NCI-H2196 treated with DMSO at 0.1 percent for 48 hours (cell line): Measurements from ENCODE around the gene ANKRD63.

Experiments
- DNase-seq: peaks from one replicate; lab custom pipeline; 2025; ENCODE audit not compliant: unreplicated experiment; lab: John Stamatoyannopoulos, UW

The ANKRD63 gene

DNA sequence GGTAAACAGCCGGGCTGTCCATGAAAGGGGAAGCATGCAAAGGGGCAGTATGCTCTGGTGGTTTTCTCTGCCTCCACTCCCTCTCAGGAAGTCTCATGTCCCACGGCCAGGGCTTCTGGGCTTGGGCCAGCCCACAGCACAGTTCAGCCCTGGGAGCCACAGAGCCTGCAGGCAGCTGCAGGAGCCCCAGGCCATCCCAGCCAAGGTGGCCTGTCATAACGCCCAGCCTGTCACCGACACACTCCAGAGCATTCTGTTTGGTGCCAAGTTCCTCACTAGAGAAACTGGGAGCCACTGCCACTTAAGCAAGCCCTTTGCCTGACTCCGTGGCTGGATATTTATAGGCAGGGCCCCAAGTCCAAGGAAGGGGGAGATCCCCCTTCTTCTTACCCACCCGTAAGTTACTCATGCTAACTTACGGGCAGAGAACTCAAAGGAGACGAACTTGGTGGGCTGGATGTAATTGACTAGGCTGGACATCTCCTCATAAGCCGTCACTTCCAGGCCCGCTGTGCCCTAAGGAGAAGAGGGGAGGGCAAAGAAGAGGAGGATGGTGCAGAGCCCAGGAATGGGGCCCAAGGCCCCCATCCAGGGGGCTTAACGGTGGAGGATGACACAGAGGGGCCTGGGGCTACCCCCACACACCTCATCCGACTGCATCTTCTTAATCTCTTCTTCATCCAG lies 13.2 kb upstream of the ANKRD63 start:
- DNase-seq = no peak

DNA sequence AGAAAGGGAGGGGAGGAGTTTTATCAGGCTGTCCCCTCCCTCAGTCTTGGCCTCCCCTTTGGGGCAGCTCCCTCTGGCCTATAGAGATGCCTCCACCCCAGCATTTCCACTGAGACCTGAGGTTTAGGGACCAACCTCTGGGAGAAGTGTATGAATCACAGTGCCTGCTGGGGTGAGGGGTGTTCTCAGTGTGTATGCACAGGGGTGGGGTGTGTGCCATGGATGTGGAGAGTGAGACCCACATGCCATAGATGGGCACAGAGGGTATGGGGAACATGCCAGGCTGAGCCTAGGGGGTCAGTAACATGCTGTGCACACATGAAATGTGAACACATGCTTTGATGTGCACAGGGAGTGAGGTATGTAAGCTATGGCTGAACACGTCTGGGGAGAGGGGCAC lies 12.4 kb upstream of the ANKRD63 start:
- DNase-seq = no peak

DNA sequence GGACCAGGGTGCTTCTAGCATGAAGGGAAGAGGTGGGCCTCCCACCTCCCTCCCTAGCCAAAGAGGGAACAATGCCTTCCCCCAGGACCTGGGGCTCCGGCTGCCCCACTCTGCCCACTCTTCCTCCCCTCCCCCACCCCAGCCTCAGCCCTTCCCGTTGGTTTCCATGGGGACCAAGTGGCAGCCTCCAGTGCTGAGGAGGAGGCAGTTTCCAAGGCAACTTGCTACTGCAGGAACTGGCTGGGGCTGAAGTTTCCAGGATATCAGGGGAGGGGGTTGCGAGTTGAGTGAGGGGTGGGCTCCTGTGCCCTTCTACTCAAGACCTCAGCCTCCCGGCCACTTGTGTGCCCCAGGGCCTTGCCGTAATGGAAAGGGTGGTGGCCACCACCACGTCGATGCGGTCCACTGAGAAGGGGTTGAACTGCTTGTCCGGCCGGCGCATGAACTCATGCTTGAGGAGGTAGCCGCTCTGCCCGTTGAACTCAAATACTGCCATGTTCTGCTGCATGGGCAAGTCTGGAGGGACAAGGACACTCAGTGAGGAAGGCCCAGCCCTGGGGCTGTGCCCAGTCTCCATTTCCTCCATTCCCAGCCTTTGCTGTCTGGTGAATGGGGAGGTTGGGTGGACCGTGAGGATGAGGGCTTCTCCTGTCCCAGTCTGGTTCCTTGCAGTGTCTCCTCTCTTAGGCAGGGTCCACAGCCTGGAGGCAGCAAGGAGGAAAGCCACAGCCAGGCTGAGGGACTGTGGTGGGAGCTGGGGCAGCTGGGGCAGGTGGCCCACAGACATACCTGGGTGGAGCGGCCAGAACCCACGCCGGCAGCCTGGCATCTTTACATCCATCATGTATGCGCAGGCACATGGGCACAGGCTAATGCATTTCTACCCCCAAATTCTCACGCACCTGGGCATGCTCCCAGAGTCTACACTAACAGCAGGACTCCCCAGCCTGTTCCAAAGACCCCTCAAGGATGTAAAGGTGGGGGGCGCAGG lies 11.3 kb upstream of the ANKRD63 start:
- no peak for DNase-seq

DNA sequence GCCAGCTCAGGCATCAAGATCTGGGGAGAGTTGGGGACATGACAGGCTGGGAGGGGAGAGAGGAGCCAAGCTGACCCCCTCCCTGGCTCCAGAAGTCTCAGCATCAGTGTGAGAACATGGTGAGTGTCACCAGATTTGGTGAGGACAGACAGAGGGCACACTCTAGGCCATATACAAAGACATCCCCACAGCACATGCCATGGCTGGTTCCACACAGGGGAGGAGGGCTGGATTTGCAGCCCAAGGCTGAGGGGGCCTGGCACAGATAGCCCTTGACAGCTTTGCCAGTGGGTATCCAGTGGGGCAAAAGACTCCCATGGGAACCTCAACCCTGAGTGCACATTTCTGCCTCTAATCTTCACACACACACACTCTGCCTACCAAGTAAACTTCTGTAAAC lies 10.1 kb upstream of the ANKRD63 start:
- no peak for DNase-seq

DNA sequence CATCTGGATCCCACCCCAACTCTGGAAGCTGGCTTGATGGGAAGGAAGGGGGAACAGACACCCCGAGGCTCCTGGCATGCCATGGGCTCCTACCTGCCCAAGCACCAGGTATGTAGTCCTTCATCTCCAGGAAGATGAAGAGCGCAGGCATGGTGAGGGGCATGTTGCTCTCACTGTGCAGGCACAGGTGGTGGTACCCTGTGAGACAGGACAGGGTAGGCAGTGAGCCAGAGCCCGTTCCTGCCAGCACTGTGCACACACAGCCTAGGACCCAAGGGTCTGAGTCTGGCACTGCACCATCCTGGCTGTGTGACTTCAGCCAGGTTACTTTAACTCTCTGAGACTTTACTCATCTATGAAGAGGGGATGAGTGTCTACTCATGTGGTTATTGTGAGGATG lies 9.4 kb upstream of the ANKRD63 start:
- no peak for DNase-seq

DNA sequence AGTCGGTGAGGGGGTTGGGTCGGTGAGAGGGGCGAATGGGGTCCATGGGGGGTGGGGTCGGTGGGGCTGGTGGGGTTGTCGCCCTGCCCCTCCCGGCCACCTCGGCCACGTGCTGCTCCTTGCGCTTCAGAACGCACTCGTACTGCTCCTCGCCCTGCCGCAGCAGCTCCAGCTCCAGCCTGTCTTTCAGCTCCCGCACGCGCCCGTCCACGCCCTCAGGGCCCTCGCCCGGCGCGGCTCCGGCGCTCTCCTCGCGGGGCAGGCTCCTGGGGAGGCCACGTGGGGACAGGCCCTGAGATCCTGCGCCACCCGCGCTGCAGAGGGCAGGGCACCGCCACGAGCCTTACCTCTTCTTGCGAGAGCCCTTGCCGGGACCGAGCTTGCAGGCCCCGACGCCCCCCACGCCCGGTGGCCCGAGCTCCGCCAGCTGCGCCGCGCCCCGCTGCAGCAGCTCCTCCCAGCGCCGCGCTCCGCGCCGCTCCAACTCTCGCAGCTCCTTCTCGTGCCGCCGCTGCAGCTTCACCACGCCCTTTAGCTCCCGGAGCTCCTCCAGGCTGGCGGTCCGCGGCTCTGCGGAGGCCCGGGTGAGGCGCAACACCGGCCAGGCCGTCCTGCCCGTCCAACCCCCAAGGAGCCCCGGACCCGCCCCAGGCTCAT lies 8.2 kb upstream of the ANKRD63 start:
- DNase-seq = no peak

DNA sequence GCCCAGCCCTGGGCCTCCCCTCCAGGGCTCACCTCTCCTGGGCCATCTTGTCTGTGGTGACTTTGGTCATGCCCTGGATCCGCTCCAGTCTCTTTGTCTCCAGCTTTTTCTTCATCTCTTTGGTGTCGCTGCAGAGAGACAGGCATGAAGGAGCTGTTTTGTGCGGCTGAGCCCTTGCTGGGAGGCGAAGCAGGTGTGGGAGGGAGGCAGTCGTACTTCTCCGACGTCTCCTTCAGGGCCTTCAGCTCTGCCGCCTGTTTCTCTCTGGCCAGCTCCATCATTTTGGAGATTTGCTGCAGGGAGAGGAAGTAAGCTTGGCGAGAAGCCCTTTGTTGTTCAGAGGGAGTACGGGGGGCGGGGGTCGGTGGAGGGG lies 7.7 kb upstream of the ANKRD63 start:
- no peak for DNase-seq

DNA sequence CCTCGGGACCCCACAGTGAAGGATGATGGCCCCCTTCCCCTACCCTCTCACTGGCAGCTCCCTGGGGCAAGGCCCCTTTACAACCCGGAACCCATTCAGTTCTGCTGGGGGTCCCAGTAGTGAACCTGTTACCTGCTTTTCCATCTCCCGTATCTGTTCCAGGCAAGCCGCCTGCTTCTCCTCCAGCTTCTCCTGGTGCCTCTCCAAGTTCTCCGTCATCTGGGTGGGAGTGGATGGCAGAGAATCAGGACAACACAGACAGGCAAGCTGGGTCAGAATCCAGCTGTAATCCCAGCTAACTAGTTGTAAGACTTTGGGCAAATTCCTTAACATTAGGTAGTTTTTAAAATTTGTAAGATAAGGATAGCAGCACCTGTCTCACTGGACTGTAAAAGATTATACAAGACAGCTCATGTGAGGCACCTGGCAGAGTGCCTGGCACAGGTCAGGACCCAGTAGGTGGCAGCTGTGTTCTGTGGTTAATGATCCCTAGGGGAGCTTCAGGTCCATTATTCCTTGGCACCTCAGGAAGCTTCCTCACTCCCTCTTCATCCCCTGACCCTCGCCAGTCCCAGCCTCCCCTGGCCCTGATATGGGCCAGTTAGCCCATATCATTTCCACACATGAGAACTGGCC lies 6.4 kb upstream of the ANKRD63 start:
- DNase-seq = no peak

DNA sequence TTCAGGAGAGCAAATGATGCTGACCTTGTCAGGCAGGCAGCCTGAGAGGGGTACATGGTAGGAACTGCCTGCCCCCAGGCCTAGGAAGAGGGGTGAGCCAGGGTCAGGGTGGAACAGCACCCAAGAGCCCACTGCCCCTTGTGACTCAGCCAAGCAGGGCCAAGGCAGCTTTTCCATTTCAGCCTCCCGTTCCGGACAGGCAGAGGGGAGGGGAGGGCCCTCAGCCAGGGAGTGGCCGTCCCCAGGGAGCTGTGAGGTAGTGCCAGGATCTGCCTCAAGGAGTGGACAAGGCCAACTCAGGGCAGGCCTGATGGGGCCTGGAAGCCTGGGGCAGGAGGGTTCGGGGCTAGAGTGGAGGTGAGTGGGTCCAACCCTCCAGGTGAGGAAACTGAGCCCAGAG lies 5.1 kb upstream of the ANKRD63 start:
- no peak for DNase-seq

DNA sequence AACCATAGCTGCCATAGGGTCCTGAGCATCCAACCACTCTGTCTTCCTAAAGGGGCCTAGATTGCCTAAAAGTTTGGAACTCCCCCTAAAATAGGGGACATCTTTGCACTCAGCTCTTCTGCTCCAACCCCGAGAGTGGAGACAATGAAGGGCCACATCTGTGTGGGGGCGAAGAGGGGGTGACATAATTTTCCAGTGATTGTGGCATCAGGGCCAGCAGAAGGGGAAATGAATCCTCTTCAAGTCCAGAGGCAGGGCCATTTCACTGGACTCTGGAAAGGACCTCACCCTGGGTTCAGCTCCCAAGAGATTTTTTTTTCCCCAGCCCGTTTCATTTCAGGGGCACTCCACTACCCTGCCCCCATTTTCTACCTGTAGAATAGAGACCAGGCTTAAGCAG lies 4.6 kb upstream of the ANKRD63 start:
- DNase-seq = no peak

DNA sequence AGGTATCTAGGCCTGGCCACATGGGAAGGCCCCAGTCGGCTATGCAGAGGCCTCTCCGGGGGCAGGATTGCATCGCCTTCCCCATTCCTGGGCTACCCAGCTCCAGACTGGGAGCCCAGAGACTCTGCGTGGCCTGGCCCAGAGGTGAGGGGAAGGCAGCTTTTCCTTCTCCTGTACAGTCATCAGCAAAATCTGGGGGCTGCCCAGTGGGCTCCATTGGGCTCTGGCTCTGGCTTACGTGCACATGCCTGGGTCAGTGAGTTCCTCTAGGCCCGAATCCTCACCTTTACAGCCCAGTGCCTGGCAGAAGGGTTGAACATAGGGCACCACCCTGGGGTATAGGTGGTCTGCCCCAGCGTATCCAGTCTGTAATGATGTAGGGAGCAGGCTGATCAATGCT lies 3.9 kb upstream of the ANKRD63 start:
- DNase-seq = no peak

DNA sequence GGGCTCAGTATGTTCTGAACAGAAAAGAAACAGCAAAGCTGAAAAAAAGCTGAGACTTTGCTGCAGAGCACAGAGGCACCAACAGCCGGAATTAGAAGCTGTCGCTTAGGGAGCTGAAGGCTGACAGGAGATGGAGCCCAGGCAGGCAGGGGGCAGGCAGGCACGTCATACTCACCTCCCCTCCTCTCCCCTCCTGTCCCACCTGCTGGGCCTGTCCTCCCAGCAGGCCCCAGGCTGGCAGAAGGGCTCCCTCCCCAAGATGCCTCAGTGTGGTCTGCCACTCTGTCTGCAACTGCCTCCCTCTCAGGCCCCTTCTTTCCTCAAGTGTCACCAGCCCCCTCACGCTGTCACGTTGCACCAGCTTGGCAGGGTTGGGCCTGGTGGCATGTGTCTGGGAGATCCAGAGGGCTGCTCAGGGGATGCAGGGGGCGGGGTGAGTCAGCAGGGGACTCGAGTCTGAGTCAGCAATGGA lies 3.2 kb upstream of the ANKRD63 start:
- DNase-seq = no peak

DNA sequence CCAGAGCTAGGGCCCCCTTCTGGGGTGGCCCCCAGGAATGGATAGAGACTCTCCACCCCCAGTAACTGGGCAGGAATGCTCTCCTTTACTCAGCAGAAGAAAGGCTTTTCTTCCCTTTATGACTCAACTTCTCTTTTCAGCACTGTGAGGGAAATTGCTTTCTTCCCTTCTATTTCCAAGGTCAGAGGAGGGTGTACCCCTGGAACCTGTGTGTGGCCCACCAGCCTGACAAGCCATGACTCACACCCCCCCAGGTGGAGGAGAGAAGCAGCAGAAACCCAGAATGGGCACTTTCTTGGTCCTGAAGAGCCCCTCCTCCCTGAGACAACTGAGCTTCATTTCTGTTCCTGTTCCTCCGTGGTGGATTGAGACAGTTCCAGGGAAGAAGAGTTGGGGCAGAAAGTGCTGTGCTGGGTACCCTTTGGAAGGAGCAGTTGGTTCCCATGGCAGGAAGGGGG lies 2.7 kb upstream of the ANKRD63 start:
- DNase-seq = no peak

DNA sequence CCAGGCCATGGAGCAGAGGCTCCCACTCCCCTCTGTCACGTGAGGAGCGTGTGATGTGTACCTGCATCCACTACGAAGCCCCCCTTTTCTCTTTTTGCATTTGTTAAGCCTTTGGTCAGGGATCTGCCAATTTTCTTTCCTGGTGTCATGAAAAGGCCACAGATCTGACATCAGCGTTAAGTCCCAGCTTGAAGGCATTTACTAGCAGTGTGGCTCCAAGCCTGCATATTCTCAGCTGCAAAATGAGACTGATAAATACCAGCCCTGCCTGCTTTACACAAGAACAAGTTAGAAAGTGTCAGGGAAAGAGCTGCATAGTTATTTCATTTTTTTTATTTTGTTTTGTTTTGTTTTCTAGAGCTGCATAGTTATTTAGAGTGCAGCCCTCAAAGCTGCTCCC lies 2.3 kb upstream of the ANKRD63 start:
- DNase-seq = no peak

DNA sequence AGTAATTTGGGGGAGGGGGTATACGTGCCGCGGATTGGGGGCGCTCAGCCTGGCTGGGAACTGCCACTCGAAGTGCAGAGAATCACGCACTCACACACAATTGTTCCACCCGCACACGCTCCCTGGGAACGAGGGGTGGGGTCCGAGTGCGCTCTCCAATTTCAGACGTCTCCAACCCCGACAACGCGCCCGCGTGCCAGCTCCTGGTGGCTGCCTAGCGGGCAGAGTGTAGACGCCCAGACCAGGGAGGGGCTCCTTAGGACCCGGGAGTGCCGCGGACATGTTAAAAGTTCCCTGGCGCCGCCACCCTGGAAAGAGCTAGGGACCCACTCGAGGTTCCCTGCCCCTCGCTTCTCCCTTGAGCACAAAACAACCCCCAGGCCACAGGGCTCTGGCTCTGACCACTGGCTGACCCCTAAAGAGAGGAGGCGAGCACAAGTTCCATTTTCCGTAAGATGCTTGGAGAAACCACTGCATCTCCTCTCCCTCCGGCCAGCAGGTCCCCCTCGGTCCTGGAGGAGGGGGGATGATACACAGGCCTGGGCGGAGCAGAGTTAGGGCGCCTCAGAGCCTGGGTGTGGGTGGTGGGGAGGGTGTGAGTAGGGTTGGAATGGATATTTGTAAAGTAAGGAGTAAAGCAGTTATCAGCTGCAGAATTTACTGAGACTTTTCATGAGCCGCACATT lies 894 bp upstream of the ANKRD63 start:
- no peak for DNase-seq

DNA sequence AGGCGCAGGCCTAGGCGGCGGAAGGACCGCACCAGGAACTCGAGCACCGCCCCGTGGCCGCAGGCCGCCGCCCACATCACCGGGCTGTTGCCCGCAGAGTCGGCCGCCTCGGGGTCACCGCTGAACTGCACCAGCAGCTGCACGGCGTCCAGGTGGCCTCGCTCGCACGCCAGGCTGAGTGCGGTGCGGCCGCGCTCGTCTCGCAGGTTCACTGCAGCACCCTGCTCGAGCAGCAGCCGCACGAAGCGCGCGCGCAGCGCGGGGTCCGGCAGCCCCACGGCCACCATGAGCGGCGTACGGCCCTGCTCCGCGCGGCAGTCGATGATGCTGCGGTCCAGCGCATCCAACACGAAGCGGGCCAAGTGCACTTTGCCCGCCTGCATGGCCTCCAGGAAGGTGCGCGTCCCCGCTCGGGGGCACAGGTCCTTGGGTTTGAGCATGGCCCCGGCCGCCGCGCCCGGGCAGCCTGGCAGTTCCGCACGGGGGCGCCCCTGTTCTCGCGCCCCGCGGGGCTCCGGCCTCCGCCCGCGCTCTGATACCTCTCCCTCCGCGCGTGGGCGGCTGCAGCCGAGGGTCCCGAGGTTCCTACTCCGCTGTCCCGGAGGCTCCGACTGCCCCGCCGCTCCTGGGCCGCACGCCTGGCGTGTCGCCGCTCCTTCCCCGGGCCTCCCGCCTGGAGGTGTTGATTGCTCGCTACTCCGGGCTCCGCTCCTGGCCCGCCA lies 556 bp downstream of the ANKRD63 start:
- no peak for DNase-seq

DNA sequence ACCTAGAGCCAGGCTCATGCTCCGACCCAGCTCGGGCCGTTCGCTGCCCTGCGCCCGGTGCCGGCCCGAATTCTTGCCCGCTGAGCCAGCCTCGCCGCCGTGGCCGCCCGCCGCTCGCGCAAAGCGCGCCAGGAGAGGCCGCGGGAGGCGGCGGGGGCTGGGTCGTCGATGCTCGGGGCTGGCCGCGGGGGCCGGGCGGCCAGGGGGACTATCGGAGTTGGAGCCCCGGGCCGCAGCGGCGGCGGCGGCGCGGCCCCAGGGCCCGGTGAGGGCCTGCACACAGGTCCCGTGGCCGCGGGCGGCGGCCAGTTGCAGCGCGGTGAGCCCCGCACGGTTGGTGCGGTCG lies 1.1 kb downstream of the ANKRD63 start:
- DNase-seq = no peak

DNA sequence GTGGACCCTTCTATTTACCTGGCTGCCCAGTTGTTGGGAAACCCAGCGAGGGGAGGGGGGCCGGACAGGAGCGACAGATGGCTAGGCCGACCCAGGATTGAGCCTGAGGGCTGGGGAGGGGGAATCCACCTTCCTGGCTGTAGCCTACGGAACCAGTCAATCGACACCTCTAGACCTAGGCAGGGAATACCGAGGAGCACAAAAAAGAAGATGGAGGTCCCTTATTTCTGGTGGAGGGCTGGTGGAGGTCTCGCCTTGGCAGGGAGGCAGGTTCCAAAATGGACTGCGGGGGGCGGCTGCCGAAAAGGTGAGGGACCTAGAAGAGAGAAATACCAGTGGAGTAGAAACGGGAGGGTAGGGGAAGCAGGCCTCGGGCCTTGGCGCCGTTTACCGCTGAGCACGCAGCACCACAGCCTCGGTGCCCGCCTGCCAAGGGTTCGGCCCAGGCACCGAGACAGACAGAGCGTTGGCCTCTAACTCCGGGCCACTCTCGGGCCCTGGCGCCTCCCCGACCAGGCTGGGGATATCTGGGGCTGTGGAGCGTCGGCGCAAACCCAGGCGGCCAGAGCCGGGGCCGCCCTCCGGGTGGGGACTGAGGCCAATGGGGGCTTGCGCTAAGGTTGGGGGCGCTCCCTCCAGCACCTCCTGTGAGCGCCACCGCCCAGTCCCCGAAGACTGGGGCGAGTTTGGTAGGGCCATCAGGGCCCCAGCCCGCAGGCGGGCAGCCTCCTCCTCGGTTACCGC lies 1.6 kb downstream of the ANKRD63 start:
- no peak for DNase-seq

DNA sequence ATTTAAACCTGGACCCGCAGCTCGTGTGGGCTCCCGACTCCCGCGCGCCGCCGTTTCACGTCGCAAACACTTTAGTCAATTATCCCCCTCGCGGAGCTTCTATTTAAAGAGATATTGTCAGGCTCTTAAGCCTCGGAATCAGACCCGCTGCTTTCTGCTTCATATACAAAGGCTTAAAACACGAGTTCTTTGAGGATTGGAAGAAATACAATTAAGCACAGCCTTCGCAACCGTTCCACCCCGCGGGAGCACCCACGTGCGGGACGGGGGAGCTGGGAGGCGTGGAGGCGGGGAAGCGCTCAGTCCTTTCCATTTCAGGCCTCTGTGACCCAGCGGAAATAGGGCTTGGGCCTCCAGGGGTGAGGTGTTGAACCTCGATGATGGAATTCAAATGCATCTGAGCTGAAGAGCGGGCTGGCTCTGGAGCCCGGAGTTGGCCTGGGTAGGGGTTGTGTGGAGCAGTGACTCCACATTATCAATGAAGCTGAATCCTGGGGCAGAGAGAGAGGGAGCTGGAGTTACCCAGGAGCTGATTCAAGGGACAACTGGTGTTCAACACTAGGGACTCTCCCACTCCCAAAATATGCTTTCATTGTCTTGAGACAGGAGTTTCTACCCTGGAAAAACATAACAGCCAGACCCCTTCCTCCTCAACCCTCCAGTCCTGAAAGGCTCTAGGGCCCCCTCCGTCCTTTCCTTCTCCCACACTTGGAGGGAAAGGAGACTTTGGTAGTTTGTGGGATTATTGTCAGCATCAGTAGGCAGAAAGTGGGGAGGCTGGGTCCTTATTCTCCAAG lies 2.4 kb downstream of the ANKRD63 start:
- no peak for DNase-seq
